ENCODE results near the gene ERH.

ERH gene

DNA sequence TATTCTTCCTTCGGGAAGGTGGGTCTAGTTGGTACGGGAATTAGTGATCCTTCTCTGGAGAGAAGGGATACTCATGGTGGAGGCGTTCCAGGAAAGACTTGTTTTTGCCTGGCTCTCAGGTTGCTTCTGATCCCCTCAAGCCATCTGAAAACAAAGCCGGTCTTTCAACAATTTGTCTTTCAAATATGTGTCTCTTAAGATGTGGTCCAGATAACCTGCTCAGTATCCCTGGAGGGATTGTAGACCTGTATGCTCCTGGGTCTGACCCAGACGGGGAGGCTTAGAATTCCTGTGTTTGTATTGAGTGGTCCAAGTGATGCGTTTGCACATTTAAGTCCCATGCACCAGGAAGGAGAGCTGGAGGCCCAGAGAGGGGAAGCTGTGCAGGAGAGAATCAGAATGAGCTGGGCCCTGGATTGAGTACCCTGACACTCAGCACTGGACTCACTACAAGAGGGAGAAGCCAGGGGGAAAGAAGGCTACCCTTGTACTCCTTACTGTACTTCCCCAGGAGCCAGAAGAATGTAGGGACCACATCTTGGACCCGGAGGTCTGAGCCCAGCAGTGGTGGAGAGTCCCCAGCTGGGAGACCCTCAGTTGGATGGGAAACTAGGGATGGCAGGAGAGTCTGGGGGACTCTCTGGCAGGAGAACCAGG lies 40.4 kb downstream of the ERH start:
- H3K4me3 ChIP-seq (ENCODE audit: low read length): no peak overlapping the region
- no peak for TF ChIP-seq CTCF (conservative IDR thresholded peaks at IDR 0.05; ENCODE audit: low read length)
- DNase-seq (ENCODE audit: low read depth): no peak

- TF ChIP-seq CTCF (conservative IDR thresholded peaks at IDR 0.05; ENCODE audit: low read length): no peak
- no peak overlapping the region for H3K4me3 ChIP-seq (ENCODE audit: low read length)
- DNase-seq (ENCODE audit: low read depth): no peak
These were observed 41.1 kb downstream of the ERH start for GRCh38 chr14:69356903-69357543.

DNA sequence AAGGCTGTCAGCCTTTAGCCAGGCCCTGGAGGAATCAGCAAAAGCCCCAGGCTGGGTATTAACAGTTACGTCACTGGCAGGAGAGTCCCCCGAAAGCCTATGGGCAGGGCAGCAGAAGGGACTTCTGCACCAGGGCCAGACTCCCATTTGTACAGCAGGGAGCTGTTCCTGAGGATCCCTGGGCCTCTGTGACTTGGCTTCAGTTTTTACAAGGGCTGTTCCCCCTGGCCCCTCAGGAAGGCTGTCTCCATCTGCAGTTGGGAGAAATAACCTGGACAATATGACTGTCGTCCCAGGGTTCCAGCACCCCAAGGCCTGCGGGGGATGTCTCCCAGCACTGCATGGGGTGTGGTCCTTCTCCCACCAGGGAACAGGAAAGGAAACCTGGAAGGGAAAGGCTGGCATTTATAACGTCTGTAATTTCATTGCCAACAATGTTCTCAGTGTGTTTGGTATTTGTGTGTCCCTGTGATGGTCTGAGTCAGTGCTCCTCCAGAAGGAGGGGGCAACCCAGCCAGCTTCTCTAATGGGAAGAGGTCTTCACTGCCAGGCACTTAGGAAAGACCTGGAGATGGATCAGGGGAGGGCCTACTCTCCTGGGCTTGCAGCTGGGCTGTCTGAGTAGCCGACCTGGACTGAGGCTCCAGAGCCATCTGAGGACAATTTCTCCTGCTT lies 42.4 kb downstream of the ERH start:
- peak; percentile 88 for DNase-seq (ENCODE audit: low read depth)

DNA sequence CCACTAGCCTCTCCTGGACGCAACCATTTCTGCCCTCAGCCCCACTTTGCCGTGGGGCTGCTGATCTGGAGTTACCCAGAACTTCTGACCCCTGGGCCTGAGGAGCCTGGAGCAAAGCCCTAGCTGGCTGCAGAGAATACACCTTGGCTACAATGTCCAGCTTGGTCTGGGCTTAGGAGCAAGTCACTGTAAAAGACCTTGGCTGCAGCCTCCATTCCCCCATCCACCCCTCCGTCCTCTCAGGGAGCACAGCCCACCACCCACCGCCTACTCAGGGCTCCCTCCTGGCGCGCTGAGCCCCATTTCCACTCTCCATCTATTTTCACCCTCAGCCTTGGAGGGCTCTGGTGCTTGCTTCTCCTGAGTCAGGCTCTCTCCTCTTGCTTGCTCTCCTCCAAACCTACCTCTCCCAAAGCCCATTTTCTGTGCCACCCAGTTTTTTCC lies 42.9 kb downstream of the ERH start:
- no peak for DNase-seq (ENCODE audit: low read depth)
- H3K4me3 ChIP-seq (ENCODE audit: low read length): no peak overlapping the region
- TF ChIP-seq CTCF (conservative IDR thresholded peaks at IDR 0.05; ENCODE audit: low read length): no peak

More for the DNA sequence above, 42.4 kb downstream of the ERH start:
- no peak for TF ChIP-seq CTCF (conservative IDR thresholded peaks at IDR 0.05; ENCODE audit: low read length)
- no peak overlapping the region for H3K4me3 ChIP-seq (ENCODE audit: low read length)

GRCh38 chr14:69354383-69355153 lies 43.5 kb downstream of the ERH start:
- TF ChIP-seq CTCF (conservative IDR thresholded peaks at IDR 0.05; ENCODE audit: low read length): no peak
- no peak for DNase-seq (ENCODE audit: low read depth)
- no peak overlapping the region for H3K4me3 ChIP-seq (ENCODE audit: low read length)

DNA sequence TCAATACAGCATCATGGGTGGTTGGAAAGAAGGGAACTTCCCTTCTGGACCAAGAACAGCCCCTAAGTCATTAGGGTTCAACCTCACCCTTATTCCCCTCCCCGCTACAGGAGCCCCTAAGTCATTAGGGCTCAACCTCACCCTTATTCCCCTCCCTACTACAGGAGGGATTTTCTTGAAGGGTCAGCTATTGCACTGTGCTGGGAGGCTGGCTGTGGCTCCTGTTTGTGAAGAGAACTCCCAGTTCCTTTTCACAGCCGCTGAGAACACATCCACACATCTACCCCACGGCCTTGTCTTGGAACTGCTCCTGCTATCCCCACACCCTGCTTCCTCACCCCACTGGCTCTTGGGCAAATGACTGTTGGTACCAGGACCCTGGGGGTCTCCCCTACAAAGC lies 44.9 kb downstream of the ERH start:
- H3K4me3 ChIP-seq (ENCODE audit: low read length): no peak overlapping the region
- DNase-seq (ENCODE audit: low read depth): no peak
- no peak for TF ChIP-seq CTCF (conservative IDR thresholded peaks at IDR 0.05; ENCODE audit: low read length)

Measured in AG10803 (cell line).